HS-5 (cell line): ENCODE measurements around the gene DAO.

Experiments used
- DNase-seq: peaks from one replicate; pipeline ENCODE4 v3.0.0-alpha.2; 2012; ENCODE audit warnings: low read depth

DAO gene

DNA sequence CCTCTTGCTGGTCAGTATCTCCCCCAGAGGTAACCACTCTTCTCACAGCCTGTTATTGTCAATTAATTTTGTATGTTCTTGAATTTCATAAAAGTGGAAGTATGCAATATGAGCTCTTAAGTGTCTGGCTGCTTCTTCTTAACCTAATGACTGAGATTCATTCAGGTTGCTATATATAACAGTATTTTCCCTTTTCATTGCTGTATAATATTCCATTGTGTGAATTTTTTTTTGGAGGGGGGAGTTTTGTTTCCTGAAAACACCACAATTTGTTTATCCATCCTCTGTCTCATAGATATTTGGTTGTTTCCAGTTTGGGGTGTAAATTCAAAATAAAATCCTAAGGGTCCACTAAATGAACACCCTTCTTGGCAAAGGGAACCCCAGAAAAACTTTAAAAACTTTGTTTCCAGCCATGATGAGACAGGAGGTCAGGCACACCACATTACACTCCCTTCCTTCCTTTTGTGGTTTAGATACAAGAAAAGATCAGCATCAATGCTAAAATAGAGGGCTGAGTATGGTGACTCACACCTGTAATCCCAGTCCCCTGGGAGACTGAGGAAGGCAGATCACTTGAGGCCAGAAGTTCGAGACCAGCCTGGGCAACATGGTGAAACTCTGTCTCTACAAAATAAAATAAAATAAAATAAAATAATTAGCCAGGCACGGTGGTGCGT lies 4.1 kb upstream of the DAO start:
- DNase-seq = no peak

GRCh38 chr12:108876550-108876949 lies 3.3 kb upstream of the DAO start:
- DNase-seq = no peak

DNA sequence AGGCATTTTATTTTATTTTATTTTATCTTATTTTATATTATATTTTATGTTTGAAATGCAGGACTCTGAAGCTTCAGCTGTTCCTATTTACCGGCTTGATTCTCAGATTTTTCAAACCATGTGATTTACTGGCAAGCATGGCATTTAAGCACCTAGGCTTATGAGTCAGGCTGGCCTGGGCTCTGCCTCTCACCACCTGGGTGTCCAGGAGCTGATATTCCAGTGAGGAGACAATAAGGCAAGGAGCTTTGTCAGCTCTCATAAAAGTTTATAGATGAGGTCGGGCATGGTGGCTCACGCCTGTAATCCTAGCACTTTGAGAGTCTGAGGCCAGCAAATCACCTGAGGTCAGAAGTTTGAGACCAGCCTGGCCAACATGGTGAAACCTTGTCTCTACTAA lies 2.1 kb downstream of the DAO start:
- DNase-seq = no peak

DNA sequence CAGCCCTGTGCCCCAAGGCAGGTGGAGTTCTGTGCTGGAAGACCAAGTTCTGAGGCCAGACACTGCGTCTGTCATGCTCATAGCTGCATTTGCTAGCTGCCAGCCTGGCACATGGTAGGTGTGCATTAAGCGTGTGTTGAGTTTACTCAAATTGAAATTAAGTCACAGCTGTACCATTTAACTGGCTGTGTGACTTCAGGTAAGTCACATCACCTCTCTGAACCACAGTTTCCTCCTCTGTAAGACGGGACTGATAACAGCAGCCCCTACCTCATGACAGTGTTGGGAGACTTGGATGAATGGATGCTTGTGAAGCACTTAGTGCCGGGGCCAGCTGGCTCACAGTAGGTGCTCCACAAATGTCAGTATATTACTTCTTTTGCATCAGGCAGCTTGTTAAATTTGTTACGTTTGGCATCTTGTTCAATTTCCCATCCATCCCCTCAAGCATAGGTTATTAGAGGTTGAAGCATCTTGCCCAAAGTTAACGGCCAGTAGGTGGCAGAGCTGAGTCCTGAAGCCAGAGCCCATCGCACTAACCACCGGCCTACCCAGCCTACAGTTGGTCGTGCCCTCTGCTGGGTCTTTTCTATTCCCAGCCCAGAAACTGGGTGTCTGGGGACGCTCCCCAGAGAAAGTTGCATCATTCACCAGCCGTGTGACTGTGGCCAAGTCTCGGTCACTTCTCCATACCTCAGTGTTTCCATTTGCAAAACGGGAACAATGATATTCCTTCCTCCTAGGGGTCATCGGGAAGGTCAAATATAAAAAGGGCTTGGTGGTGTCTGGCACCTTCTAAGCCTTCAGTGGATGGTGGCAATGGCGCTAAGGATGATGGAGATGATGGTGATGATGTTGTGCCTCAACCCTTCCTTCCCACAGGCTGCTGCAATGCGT lies 4.5 kb downstream of the DAO start:
- no peak for DNase-seq

- no peak for DNase-seq
Measured at GRCh38 chr12:108886873-108887629, 7.2 kb downstream of the DAO start.

DNA sequence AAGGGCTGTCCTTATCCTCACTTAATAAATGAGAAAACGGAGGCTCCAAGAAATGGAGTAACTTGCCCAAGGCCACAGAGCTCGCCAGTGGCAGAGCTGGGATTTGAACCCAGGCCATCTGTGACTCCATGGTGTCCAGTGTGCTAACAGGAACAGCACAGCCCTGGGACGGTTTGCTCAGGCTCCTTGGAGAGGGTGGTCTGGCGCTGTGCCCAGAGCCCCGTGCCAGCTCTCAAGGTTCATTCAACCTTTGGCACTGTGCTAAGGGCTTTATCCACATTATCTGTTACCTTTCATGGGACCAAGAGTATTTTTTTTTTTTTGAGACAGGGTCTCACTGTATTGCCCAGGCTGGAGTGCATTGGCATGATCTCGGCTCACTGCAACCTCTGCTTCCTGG lies 8.1 kb downstream of the DAO start:
- DNase-seq = no peak

DNA sequence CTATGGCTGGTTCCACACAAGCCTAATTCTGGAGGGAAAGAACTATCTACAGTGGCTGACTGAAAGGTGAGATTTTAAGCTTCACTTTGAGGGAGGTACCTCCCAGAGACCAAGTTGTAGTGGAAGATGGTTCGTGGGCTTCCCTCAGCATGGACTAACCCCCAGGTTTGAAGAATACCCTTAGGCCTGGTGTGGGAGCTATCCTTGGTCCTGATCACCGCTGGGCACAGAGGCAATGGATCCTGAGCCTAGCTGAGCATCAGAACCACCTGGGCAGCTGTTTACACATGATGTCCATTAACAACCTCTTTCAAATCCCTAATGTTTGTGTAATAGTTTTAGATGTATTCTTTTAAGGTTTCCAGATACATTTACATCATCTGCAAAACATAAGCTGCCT lies 10.3 kb downstream of the DAO start:
- no peak for DNase-seq

GRCh38 chr12:108895220-108895802 lies 15.4 kb downstream of the DAO start:
- DNase-seq = no peak

DNA sequence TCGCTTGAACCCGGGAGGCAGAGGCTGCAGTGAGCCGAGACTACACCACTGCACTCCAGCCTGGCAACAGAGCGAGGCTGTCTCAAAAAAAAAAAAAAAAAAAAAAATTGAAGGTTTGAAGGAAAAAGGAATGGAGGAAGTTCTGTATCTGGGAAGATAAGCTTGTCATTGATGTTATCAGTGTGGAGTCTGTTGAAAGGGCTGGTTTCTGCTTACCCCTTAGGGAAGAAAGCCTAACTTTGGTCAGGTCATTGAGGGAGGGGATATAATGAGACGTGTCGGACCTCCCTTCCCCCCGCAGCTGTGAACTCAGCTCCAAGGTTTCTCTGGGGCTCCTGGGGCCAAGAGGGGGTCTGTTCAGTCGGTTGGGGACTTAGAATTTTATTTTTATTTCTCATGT lies 16.4 kb downstream of the DAO start:
- no peak for DNase-seq

GRCh38 chr12:108896817-108897216 lies 16.9 kb downstream of the DAO start:
- no peak for DNase-seq

- no peak for DNase-seq
Measured at GRCh38 chr12:108899145-108899544, 19.3 kb downstream of the DAO start.

DNA sequence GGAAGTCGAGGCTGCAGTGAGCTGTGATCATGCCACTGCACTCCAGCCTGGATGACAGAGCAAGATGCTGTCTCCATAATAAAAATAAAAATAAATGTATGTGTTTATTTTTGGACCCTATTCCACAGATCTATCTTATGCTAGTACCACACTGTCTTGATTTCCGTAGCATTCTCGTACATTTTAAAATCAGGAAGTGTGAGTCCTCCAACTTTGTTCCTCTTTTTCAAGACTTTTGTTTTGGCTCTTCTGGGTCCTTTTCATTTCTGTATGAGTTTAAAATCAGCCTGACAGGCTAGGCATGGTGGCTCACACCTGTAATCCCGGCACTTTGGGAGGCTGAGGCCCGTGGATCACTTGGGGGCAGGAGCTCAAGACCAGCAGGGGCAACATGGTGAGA lies 25.8 kb downstream of the DAO start:
- no peak for DNase-seq

DNA sequence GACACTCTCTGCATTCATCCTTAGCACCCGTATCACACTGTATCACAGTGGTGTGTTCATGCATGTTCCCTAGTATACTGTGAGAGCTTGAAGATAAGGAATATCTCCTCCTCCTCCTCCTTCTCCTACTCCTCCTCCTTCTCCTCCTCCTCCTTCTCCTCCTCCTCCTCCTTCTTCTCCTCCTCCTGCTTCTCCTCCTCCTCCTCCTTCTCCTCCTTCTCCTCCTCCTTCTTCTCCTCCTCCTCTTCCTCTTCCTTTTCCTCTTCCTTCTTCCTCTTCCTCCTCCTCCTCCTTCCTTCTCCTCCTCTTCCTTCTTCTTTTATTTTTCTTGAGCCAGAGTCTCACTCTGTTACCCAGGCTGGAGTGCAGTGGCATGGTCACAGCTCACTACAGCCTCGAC lies 27.1 kb downstream of the DAO start:
- DNase-seq = no peak

GRCh38 chr12:108907839-108908351 lies 28.0 kb downstream of the DAO start:
- no peak for DNase-seq

GRCh38 chr12:108910336-108910735 lies 30.4 kb downstream of the DAO start:
- DNase-seq = no peak

DNA sequence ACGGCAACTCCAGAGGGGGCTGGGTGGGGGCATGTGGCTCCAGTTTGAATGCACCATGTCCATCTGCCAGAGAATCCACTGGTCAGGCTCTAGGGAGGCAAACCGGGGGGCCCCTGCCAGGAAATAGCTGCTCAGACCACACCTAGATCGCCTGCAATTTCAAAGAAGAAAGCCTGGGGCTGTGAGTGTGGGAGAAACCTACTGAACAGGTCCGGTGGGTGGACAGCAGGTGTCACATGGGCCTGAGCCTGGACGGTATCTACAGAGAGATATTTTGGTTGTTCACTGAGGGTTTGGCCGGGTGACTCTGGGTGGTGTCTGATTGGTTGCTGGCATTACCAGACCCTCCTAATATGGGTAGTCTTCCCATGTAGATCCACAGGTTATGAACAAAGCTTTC lies 32.0 kb downstream of the DAO start:
- DNase-seq = no peak

- no peak for DNase-seq
Measured at GRCh38 chr12:108912361-108912760, 32.5 kb downstream of the DAO start.

DNA sequence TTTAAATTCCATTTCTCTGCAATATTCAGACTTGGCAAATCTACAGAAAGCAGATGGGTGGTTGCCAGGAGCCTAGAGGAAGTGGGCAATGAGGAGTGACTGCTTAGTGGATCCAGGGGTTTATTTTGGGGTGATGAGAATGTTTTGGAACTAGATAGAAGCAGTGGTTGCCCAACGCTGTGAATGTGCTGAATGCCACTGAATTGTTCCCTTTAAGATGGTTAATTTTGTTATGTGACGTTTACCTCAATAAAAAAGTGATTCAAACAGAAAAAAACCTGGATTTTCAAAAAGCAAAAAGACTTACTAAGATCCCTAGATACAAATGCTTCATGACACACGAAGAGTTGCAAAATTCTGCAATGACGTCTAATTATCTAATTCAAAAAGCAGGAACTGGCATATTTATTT lies 34.2 kb downstream of the DAO start:
- peak; percentile 20 for DNase-seq

- DNase-seq = no peak
Measured at GRCh38 chr12:108915632-108916133, 35.8 kb downstream of the DAO start.

- DNase-seq = no peak
Measured at GRCh38 chr12:108916336-108916735, 36.4 kb downstream of the DAO start.

GRCh38 chr12:108918206-108918605 lies 38.3 kb downstream of the DAO start:
- DNase-seq = no peak
